Activated CD4-positive, alpha-beta T cell treated with anti-CD3 and anti-CD28 coated beads for 36 hours (primary cell): ENCODE measurements around the gene ZNF563. TPM values are rescaled to one million over a fixed set of nuclear protein-coding genes. Genes with fewer than 3 reads are reported as not detected.
"Not testable (repeated sequence)": the region's sequence is repeated elsewhere in the genome, so short reads cannot be mapped to it uniquely, and the experiment has no call there.

Source experiments
- ATAC-seq: fragments of 200-7000 bp; cut with Tn5 transposase; one replicate; pipeline ENCODE4 v1.10.0; 2021; ENCODE audit warnings: mild to moderate bottlenecking, moderate library complexity
- CTCF ChIA-PET: fragments of 350-600 bp; sonication (Branson Sonifier 250); formaldehyde crosslinking; loops from one replicate; lab custom pipeline; 2021; ENCODE audit warnings: antibody characterized with exemption; lab: Charles Lee
- POLR2A ChIA-PET: fragments of 350-600 bp; sonication (Branson Sonifier 250); formaldehyde crosslinking; loops from one replicate; lab custom pipeline; 2021; ENCODE audit warnings: antibody characterized with exemption, inconsistent platforms; lab: Charles Lee
- DNase-seq: peaks from one replicate; pipeline ENCODE4 v3.0.0-alpha.2; 2020
- H3K27ac Mint-ChIP-seq: one replicate; pipeline ENCODE4 v1.8.0; 2021; ENCODE audit warnings: mixed read lengths
- H3K27me3 Mint-ChIP-seq: one replicate; pipeline ENCODE4 v1.8.0; 2021; ENCODE audit warnings: mixed read lengths
- H3K36me3 Mint-ChIP-seq: one replicate; pipeline ENCODE4 v1.8.0; 2021; ENCODE audit warnings: low read depth, mixed read lengths
- H3K4me1 Mint-ChIP-seq: one replicate; pipeline ENCODE4 v1.8.0; 2021; ENCODE audit warnings: mixed read lengths
- H3K4me3 Mint-ChIP-seq: one replicate; pipeline ENCODE4 v1.8.0; 2021; ENCODE audit warnings: mild to moderate bottlenecking, moderate library complexity, mixed read lengths
- H3K9me3 Mint-ChIP-seq: one replicate; pipeline ENCODE4 v1.8.0; 2021; ENCODE audit warnings: low read depth, mixed read lengths
- intact Hi-C, 2 experiments: fragments of 100-400 bp; cut with DNase I in 1 of 2; cut with micrococcal nuclease in 1 of 2; formaldehyde crosslinking; loops; one replicate each; pipeline versions ENCODE4 v1.14.2 to v1.15.1; 2022 to 2024; cut with DNase I, micrococcal nuclease
- total RNA-seq, 2 experiments: library from RNA; stranded (reverse); gene quantifications; one replicate each; pipeline ENCODE4 v1.2.3, GENCODE V29; 2021

Gene ZNF563
- total RNA-seq, 2 experiments from 2014 or later, result 6.6 to 6.7 TPM

DNA sequence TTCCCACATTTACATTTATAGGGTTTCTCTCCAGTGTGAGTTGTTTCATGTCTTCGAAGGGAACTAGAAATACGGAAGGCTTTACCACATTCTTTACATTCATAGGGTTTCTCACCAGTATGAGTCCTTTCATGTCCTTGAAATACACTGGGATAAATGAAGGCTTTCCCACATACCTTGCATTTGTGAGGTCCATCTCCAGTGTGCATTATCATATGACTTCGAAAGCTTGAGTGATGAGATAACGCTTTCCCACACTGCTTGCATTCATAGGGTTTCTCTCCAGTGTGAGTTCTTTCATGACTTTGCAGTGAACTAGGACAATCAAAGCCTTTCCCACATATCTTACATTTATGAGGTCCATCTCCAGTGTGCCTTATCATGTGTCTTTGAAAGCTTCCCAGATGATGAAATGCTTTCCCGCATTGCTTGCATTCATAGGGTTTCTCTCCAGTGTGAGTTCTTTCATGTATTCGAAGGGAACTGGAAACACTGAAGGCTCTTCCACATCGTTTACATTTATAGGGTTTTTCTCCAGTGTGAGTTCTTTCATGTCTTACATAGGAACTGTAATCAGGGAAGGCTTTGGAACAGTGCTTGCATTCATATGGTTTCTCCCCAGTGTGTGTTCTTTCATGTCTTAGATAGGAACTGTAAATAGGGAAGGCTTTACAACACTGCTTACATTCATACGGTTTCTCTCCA lies 16.9 kb upstream of the ZNF563 start:
- Mint-ChIP-seq H3K4me1 (no peaks in the 10 kb centered on the region), H3K27me3 (no peaks in the 10 kb centered on the region), H3K4me3 (no peak overlapping the region), H3K27ac (no peak overlapping the region), H3K9me3 (peaks cover 43% of the 10 kb centered on the region), H3K36me3 (peaks cover 46% of the 10 kb centered on the region)
- ChIA-PET CTCF (no interaction called here), POLR2A (no interaction called here)
- DNase-seq (no peak), ATAC-seq (no peak)
- intact Hi-C loops, result no loop called here

DNA sequence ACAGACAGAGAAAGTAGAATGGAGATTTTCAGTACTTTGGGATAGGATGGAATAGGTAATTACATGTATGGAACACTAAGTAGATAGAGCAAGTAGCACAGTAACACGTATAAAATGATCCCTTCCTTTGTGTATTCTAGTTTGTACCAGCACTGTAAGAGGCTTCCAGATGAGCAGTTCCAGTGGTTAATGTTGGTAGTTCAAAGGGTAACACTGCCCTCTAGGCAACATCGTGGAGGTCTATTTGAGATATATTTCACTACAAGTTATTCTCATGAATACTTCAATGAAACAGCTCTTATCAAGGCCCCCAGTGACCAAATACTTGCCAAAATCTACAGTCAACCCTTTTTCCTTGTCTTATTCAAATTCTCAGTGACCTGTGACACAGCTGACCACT lies 13.5 kb upstream of the ZNF563 start:
- CTCF ChIA-PET, result interaction anchor here (0.8 to 1.0 kb wide), 3 partner anchors 10 to 423 kb away, joined by 3 read pairs; no protein-coding TSS in a partner anchor
- Mint-ChIP-seq H3K27ac (no peak overlapping the region), H3K9me3 (peaks cover 30% of the 10 kb centered on the region), H3K36me3 (peaks cover 31% of the 10 kb centered on the region), H3K27me3 (no peaks in the 10 kb centered on the region), H3K4me3 (no peak overlapping the region), H3K4me1 (no peaks in the 10 kb centered on the region)
- DNase-seq, result peak; percentile 29
- intact Hi-C loops, result loop anchor here (1.0 kb wide), 1 partner anchor 145 kb away; no protein-coding TSS in a partner anchor
- POLR2A ChIA-PET, result no interaction called here
- peak; percentile 58 for ATAC-seq

DNA sequence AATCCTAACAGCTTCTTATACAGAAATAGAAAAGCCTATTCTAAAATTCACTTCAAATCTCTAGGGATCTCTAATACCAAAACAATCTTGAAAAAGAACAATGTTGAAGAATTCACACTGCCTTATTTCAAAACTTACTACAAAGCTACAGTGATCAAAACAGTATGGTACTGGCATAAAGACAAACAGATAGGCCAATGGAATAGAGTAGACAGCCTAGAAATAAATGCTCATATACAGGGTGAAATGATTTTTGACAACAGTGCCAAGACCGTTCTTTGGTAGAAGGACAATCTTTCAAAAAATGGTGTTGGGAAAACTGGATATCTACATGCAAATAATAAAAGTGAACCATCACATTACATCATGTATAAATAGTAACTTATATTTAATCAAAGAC lies 11.8 kb upstream of the ZNF563 start:
- Mint-ChIP-seq H3K9me3 (peaks cover 21% of the 10 kb centered on the region), H3K36me3 (peaks cover 14% of the 10 kb centered on the region), H3K4me1 (no peaks in the 10 kb centered on the region), H3K4me3 (no peak overlapping the region), H3K27ac (no peak overlapping the region), H3K27me3 (no peaks in the 10 kb centered on the region)
- intact Hi-C loops, result no loop called here
- DNase-seq, result no peak
- ChIA-PET POLR2A (no interaction called here), CTCF (interaction anchor here (0.6 to 1.0 kb wide), 2 partner anchors 286 to 357 kb away, joined by 3 read pairs; no protein-coding TSS in a partner anchor)
- ATAC-seq, result no peak

- peak overlapping the region; percentile 78 for H3K4me3 Mint-ChIP-seq
- no peaks in the 10 kb centered on the region for H3K27me3 Mint-ChIP-seq
- intact Hi-C loops, result loop anchor here (5.0 kb wide), 2 partner anchors 36 to 134 kb away; partner anchors contain the start of gene ZNF442 (in 1 of the 2)
- peaks cover 43% of the 10 kb centered on the region for H3K4me1 Mint-ChIP-seq
- peak; percentile 70 for ATAC-seq
- H3K27ac Mint-ChIP-seq, result peak overlapping the region; percentile 89
- H3K9me3 Mint-ChIP-seq, result no peaks in the 10 kb centered on the region
- ChIA-PET CTCF (interaction anchor here (0.6 kb wide), 1 partner anchor 49 kb away, joined by 4 read pairs; no protein-coding TSS in a partner anchor), POLR2A (interaction anchor here (0.7 kb wide), 1 partner anchor 517 kb away, joined by 3 read pairs; no protein-coding TSS in a partner anchor)
- peak; percentile 94 for DNase-seq
- peaks cover 11% of the 10 kb centered on the region for H3K36me3 Mint-ChIP-seq
These were observed 2.1 kb downstream of the ZNF563 start for GRCh38 chr19:12331211-12331941.

DNA sequence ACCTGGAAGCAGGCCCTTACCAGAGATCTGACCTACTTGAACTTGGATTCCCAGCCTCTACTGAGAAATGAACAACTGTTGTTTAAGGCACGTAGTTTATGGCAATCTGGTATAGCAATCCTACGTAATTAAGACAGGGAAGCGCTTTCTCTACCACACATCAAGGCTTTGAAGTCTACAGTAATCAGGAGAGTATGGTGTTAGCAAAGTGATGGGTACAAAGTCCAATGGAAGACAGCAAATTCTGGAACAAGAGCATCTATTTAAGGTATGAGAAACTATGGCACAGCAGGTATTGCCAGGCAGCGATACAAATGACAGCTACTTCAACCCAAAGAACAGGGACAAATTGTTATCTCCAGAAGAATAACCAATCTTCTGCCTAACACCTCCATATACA lies 3.1 kb downstream of the ZNF563 start:
- ChIA-PET POLR2A (no interaction called here), CTCF (no interaction called here)
- ATAC-seq (no peak), DNase-seq (no peak)
- Mint-ChIP-seq H3K9me3 (no peaks in the 10 kb centered on the region), H3K27me3 (no peaks in the 10 kb centered on the region), H3K27ac (no peak overlapping the region), H3K4me3 (no peak overlapping the region), H3K36me3 (peaks cover 14% of the 10 kb centered on the region), H3K4me1 (peaks cover 51% of the 10 kb centered on the region)
- intact Hi-C loops, result loop anchor here (5.0 kb wide), 2 partner anchors 37 to 133 kb away; partner anchors contain the start of gene ZNF442 (in 1 of the 2)

GRCh38 chr19:12325690-12326089 lies 7.7 kb downstream of the ZNF563 start:
- Mint-ChIP-seq H3K36me3 (peaks cover 38% of the 10 kb centered on the region), H3K4me1 (peaks cover 29% of the 10 kb centered on the region), H3K4me3 (no peak overlapping the region), H3K27me3 (no peaks in the 10 kb centered on the region), H3K9me3 (peaks cover 2% of the 10 kb centered on the region), H3K27ac (peak overlapping the region; percentile 12)
- ATAC-seq, result no peak
- intact Hi-C loops, result no loop called here
- ChIA-PET CTCF (no interaction called here), POLR2A (no interaction called here)
- no peak for DNase-seq

DNA sequence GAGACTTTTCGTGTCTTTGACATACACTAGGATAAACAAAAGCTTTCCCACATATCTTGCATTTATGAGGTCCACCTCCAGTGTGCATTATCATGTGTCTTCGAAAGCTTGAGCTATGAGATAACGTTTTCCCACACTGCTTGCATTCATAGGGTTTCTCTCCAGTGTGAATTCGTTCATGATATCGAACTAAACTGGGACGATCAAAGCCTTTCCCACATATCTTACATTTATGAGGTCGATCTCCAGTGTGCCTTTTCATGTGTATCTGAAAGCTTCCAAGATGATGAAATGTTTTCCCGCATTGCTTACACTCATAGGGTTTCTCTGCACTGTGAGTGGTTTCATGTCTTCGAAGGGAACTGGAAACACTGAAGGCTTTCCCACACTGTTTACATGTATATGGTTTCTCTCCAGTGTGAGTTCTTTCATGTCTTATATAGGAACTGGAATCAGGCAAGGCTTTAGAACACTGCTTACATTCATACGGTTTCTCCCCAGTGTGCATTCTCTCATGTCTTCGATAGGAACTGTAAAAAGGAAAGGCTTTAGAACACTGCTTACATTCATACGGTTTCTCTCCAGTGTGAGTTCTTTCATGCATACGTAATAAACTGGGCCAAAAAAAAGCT lies 14.5 kb downstream of the ZNF563 start:
- peaks cover 64% of the 10 kb centered on the region for H3K36me3 Mint-ChIP-seq
- H3K27ac Mint-ChIP-seq, result no peak overlapping the region
- H3K4me1 Mint-ChIP-seq, result peaks cover 3% of the 10 kb centered on the region
- no peak overlapping the region for H3K4me3 Mint-ChIP-seq
- intact Hi-C loops, result no loop called here
- DNase-seq (no peak), ATAC-seq (no peak)
- POLR2A ChIA-PET, result no interaction called here
- CTCF ChIA-PET, result no interaction called here
- peaks cover 26% of the 10 kb centered on the region for H3K9me3 Mint-ChIP-seq
- H3K27me3 Mint-ChIP-seq, result no peaks in the 10 kb centered on the region

DNA sequence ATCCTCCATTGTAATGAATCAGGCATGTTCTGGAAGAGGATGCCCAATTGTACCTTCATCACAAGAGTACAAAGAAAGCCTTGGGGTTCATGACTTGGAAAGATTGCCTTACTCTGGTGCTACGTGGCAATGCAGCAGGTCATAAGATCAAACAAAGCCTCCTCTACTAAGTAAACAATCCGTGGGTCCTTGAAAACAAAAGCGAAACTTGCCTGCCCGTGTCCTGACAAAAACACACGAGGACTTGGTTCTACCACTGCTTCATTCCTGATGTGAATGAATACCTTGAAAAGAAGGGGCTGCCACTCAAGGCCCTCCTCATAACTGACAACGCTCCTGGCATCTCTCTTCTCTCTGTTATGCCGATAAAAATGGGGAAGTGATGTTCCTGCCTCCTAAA lies 18.9 kb downstream of the ZNF563 start:
- ATAC-seq (no peak), DNase-seq (no peak)
- intact Hi-C loops, result no loop called here
- ChIA-PET CTCF (interaction anchor here (0.7 kb wide), 1 partner anchor 37 kb away, joined by 3 read pairs; no protein-coding TSS in a partner anchor), POLR2A (interaction anchor here (0.6 kb wide), 1 partner anchor 19 kb away, joined by 3 read pairs; the partner anchor contains the start of gene ZNF563)
- Mint-ChIP-seq H3K27me3 (no peaks in the 10 kb centered on the region), H3K4me1 (peaks cover 3% of the 10 kb centered on the region), H3K36me3 (peaks cover 33% of the 10 kb centered on the region), H3K4me3 (no peak overlapping the region), H3K27ac (no peak overlapping the region), H3K9me3 (peaks cover 23% of the 10 kb centered on the region)

- intact Hi-C loops, H3K9me3 Mint-ChIP-seq, ATAC-seq, POLR2A ChIA-PET, H3K4me3 Mint-ChIP-seq, H3K36me3 Mint-ChIP-seq, DNase-seq, H3K4me1 Mint-ChIP-seq, H3K27ac Mint-ChIP-seq, H3K27me3 Mint-ChIP-seq: not testable (repeated sequence)
- CTCF ChIA-PET, result interaction anchor here (0.6 kb wide), 1 partner anchor 20 kb away, joined by 3 read pairs; no protein-coding TSS in a partner anchor
These were observed 24.5 kb downstream of the ZNF563 start for GRCh38 chr19:12308891-12309290.

DNA sequence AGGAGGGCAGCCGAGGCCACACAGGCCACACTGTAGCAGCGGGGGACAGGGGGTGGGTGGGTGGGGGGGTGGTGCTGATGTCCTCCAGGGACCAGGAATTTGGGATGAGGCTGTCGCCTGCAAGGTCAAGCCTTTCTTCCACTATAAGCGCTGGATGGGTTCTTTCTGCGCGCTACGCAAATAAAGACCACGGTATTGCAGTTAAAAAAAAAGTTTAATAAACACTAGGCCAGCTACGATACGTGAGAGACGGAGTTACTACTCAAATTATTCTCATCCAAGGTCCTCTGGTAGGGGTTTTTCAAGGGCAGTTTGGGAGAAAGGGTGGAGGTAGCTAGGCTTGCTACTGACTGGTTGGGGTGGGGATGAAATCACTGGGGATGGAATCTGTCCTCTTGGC lies 38.2 kb downstream of the ZNF563 start:
- ATAC-seq, result peak; percentile 5

More for the DNA sequence above, 38.2 kb downstream of the ZNF563 start:
- POLR2A ChIA-PET, result interaction anchor here (1.0 to 1.4 kb wide), 2 partner anchors 8 to 38 kb away, joined by 3 to 9 read pairs; partner anchors contain the start of gene ZNF563
- peak overlapping the region; percentile 93 for H3K27ac Mint-ChIP-seq
- H3K36me3 Mint-ChIP-seq, result peaks cover 16% of the 10 kb centered on the region
- peaks cover 26% of the 10 kb centered on the region for H3K4me1 Mint-ChIP-seq
- DNase-seq, result no peak
- intact Hi-C loops, result loop anchor here in 1 of 2 experiments (2.0 kb wide), 2 partner anchors 190 to 372 kb away; partner anchors contain the start of genes MAN2B1, WDR83 and ZNF709
- H3K9me3 Mint-ChIP-seq, result no peaks in the 10 kb centered on the region
- CTCF ChIA-PET, result interaction anchor here (0.6 to 1.3 kb wide), 3 partner anchors 38 to 119 kb away, joined by 4 to 5 read pairs (median 4); partner anchors contain the start of genes ZNF442 and ZNF563
- peak overlapping the region; percentile 98 for H3K4me3 Mint-ChIP-seq
- H3K27me3 Mint-ChIP-seq, result no peaks in the 10 kb centered on the region
